Measurements from ENCODE around the gene FIBP.
"Not testable (repeated sequence)": the region's sequence is repeated elsewhere in the genome, so short reads cannot be mapped to it uniquely, and the experiment has no call there.

DNA sequence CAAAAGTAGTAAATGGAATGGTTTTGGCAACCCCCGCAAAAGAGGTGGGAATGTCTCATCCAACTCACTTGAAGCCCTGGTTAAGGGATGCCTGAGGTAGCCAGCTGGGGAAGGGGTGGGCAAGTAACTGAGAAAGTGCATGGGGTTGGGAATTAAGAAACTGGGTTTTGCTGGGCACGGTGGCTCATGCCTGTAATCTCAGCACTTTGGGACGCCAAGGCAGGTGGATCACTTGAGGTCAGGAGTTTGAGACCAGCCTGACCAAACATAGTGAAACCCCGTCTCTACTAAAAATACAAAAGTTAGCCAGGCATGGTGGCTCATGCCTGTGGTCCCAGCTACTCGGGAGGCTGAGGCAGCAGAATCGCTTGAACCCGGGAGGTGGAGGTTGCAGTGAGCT, 39.6 kb downstream of the FIBP start:
- TF ChIP-seq EZH2 (IDR thresholded peaks at IDR 0.05; ENCODE audit: insufficient read depth, poor library complexity, severe bottlenecking); EZH2phosphoT487 (IDR thresholded peaks at IDR 0.05; ENCODE audit: insufficient read depth, low read depth): not testable (repeated sequence)

Measured in GM23248 (cell line).